ENCODE measurements around the gene NTSR1.

DNA sequence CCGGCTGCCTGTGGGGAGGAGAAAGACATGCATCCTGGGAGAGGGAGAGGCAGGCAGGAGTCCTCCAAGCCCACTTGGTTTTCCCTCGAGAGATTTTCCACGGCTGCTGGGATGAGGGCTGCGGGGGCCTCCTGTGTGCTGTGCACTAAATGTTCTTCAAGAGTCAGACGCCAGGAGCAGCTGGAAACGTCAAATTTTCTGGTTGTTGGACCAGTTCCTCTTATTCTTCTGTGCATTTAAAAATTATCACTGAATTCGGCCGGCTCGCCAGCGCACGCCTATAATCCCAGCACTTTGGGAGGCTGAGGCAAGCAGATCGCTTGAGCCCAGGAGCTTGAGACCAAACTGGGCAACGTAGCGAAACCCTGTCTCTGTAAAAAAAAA is 32.8 kb upstream of the NTSR1 start:
- TF ChIP-seq, protein P1, sequence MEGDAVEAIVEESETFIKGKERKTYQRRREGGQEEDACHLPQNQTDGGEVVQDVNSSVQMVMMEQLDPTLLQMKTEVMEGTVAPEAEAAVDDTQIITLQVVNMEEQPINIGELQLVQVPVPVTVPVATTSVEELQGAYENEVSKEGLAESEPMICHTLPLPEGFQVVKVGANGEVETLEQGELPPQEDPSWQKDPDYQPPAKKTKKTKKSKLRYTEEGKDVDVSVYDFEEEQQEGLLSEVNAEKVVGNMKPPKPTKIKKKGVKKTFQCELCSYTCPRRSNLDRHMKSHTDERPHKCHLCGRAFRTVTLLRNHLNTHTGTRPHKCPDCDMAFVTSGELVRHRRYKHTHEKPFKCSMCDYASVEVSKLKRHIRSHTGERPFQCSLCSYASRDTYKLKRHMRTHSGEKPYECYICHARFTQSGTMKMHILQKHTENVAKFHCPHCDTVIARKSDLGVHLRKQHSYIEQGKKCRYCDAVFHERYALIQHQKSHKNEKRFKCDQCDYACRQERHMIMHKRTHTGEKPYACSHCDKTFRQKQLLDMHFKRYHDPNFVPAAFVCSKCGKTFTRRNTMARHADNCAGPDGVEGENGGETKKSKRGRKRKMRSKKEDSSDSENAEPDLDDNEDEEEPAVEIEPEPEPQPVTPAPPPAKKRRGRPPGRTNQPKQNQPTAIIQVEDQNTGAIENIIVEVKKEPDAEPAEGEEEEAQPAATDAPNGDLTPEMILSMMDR (IDR thresholded peaks at IDR 0.05) = no peak
- TF ChIP-seq ZFX (IDR thresholded peaks at IDR 0.05; ENCODE audit: borderline replicate concordance) = no peak
